ENCODE measurements around the gene KRT78. TPM values are rescaled to one million over a fixed set of nuclear protein-coding genes. Genes with fewer than 3 reads are reported as not detected.

KRT78 gene
- polyA plus RNA-seq, 2 of the 4 experiments (the other 2 are of a cell fraction), result 0.09 to 0.12 TPM

DNA sequence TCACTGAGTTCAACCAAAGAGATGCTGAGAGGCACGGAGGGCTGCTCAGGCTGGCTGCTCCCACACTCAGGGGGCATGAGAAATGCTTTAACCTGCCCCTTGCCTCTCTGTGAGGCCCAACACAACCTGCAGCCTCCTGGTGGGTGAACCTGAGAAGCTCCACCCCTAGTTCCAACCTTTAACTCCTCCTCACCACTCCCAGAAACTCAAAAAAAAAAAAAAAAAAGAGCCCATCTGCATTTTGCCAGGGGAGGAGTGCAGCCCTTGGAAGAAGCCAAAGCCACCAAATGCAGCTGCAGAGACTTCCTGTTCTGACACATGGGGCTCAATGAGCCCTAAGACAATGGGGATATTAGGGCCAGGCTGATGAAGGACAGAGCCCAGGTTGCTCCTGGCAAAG, 43.8 kb downstream of the KRT78 start:
- no peak for FAIRE-seq
- WGBS (ENCODE audit: missing lambda C conversion rate), result 91% methylated on average over 1 of the region's 1 CpG
- peak overlapping the region in 1 of 2 experiments; percentile 39; a peak in 1 of 6 replicates for H3K27ac ChIP-seq
- peak; percentile 27 to 35 for DNase-seq (ENCODE audit: low read depth in 1 of 2, low spot score in 1 of 2)
- H3K4me2 ChIP-seq, result no peak overlapping the region
- ATAC-seq, result peak in 1 of 2 experiments; percentile 26; a peak in 3 of 6 replicates
- no peak overlapping the region for H3K4me3 ChIP-seq
- TF ChIP-seq RFX5 (IDR thresholded peaks at IDR 0.05), result no peak
- TF ChIP-seq CHD4 (IDR thresholded peaks at IDR 0.05; ENCODE audit: borderline replicate concordance), result no peak
- TF ChIP-seq EHMT2 (IDR thresholded peaks at IDR 0.05; ENCODE audit: low read depth), result no peak
- TF ChIP-seq FOSL2 (IDR thresholded peaks at IDR 0.05), result no peak
- no peak for TF ChIP-seq FOSL2 (CRISPR knock-in tag; IDR thresholded peaks at IDR 0.05)
- no peak for TF ChIP-seq EHF (CRISPR knock-in tag; IDR thresholded peaks at IDR 0.05)
- TF ChIP-seq HOXB5 (CRISPR knock-in tag; IDR thresholded peaks at IDR 0.05), result no peak
- TF ChIP-seq PHF8 (IDR thresholded peaks at IDR 0.05; ENCODE audit: borderline replicate concordance, low read depth), result no peak
- no peak for TF ChIP-seq RNF2 (IDR thresholded peaks at IDR 0.05; ENCODE audit: borderline replicate concordance, low read depth)
- TF ChIP-seq, protein P1, sequence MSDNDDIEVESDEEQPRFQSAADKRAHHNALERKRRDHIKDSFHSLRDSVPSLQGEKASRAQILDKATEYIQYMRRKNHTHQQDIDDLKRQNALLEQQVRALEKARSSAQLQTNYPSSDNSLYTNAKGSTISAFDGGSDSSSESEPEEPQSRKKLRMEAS (IDR thresholded peaks at IDR 0.05), result no peak
- TF ChIP-seq, protein P2, sequence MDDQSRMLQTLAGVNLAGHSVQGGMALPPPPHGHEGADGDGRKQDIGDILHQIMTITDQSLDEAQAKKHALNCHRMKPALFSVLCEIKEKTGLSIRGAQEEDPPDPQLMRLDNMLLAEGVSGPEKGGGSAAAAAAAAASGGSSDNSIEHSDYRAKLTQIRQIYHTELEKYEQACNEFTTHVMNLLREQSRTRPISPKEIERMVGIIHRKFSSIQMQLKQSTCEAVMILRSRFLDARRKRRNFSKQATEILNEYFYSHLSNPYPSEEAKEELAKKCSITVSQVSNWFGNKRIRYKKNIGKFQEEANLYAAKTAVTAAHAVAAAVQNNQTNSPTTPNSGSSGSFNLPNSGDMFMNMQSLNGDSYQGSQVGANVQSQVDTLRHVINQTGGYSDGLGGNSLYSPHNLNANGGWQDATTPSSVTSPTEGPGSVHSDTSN (IDR thresholded peaks at IDR 0.05), result no peak
- TF ChIP-seq FOXS1 (CRISPR knock-in tag; IDR thresholded peaks at IDR 0.05), result no peak
- TF ChIP-seq NFE2L2 (conservative IDR thresholded peaks at IDR 0.05; ENCODE audit: low read length), result no peak
- TF ChIP-seq HOXB13 (CRISPR knock-in tag; IDR thresholded peaks at IDR 0.05; ENCODE audit: low read depth), result no peak
- TF ChIP-seq TFCP2L1 (CRISPR knock-in tag; IDR thresholded peaks at IDR 0.05), result no peak
- TF ChIP-seq RAD21 (conservative IDR thresholded peaks at IDR 0.05 in 1 of 2, IDR thresholded peaks at IDR 0.05 in 1 of 2), result no peak
- TF ChIP-seq MAZ (IDR thresholded peaks at IDR 0.05; ENCODE audit: borderline replicate concordance, low read depth, low read length), result no peak
- TF ChIP-seq CBX2 (IDR thresholded peaks at IDR 0.05; ENCODE audit: borderline replicate concordance, low read depth), result no peak
- TF ChIP-seq SMC3 (IDR thresholded peaks at IDR 0.05), result no peak
- no peak for TF ChIP-seq POLR2A (IDR thresholded peaks at IDR 0.05; ENCODE audit: low read length)
- no peaks in the 10 kb centered on the region for H3K9me3 ChIP-seq
- ChIA-PET CTCF (interaction anchor here (0.6 to 1.6 kb wide), 3 partner anchors 13 to 432 kb away, joined by 3 to 4 read pairs (median 4); no protein-coding TSS in a partner anchor), POLR2A (no interaction called here)
- peaks cover 43% of the 10 kb centered on the region for H3K4me1 ChIP-seq

DNA sequence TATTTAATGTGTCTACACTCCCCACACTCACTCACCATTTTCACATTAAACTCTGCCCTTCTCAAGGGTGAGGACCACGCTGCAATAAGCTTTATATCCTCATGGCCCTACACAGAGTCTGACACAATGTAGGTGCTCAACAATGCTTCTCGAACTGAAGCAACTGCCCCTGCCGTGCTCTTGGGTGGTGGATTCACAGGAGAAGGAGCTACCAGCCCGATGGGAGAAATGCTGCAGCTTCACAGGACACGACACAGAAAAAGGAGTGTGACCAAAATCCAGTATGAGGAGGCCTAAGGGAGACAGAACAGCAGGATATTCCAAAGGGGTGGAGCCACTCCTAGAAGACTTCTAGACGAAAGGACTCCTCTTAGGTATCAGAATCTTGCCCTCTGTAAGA, 46.4 kb downstream of the KRT78 start:
- Histone ChIP-seq H3K27ac (peak overlapping the region; percentile 88 to 89), H3K9me3 (no peaks in the 10 kb centered on the region), H3K4me3 (no peak overlapping the region), H3K4me2 (peak overlapping the region; percentile 54; the same call in 2 of the 3 replicates), H3K4me1 (peaks cover 69% of the 10 kb centered on the region)
- no peak for DNase-seq (ENCODE audit: low read depth in 1 of 2, low spot score in 1 of 2)
- no peak for ATAC-seq
- TF ChIP-seq, protein P1 (IDR thresholded peaks at IDR 0.05), result no peak
- TF ChIP-seq HDAC2 (IDR thresholded peaks at IDR 0.05) (no peak), RFX5 (IDR thresholded peaks at IDR 0.05) (no peak), RAD21 (conservative IDR thresholded peaks at IDR 0.05 in 1 of 2, IDR thresholded peaks at IDR 0.05 in 1 of 2) (no peak), ESRRA (IDR thresholded peaks at IDR 0.05; ENCODE audit: borderline replicate concordance, low read length) (no peak), NPAS2 (CRISPR knock-in tag; IDR thresholded peaks at IDR 0.05; ENCODE audit: borderline replicate concordance) (no peak), GATA3 (IDR thresholded peaks at IDR 0.05; ENCODE audit: borderline replicate concordance) (no peak), TFCP2L1 (CRISPR knock-in tag; IDR thresholded peaks at IDR 0.05) (no peak), MAZ (IDR thresholded peaks at IDR 0.05; ENCODE audit: borderline replicate concordance, low read depth, low read length) (no peak)
- CTCF ChIA-PET, result interaction anchor here (0.7 to 2.5 kb wide), 5 partner anchors 10 to 430 kb away, joined by 3 to 9 read pairs (median 3); no protein-coding TSS in a partner anchor
- 79% methylated on average over 6 of the region's 6 CpGs for WGBS (ENCODE audit: missing lambda C conversion rate)
- FAIRE-seq, result no peak
- POLR2A ChIA-PET, result no interaction called here

DNA sequence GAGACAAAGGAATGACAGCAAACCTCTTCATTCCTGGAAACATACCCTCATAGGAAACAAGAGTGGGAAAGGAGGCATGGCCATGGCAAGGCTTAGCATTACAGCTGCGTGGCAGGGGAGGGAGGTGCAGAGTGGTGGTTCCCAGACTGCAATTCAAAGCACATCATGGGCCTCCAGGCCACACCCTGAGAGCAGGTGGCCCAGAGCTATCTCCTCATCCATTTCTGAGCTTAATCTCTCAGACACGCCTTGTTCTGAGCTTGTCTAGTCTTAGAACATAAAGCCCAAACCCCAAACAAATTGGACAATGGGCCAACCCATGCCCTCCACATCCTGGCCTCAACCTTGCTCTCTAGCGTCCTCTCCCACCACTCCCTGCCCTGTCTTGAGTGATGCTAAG, 47.0 kb downstream of the KRT78 start:
- ChIA-PET CTCF (interaction anchor here (0.7 to 2.5 kb wide), 3 partner anchors 11 to 78 kb away, joined by 3 to 9 read pairs (median 4); no protein-coding TSS in a partner anchor), POLR2A (no interaction called here)
- Histone ChIP-seq H3K27ac (peak overlapping the region; percentile 88 to 89), H3K4me3 (no peak overlapping the region), H3K9me3 (no peaks in the 10 kb centered on the region), H3K4me2 (peak overlapping the region; percentile 54), H3K4me1 (peaks cover 76% of the 10 kb centered on the region)
- DNase-seq (ENCODE audit: low read depth in 1 of 2, low spot score in 1 of 2) (peak in 1 of 2 experiments; percentile 38), FAIRE-seq (no peak), ATAC-seq (peak; percentile 13 to 30; a peak in 4 of 6 replicates)
- TF ChIP-seq, protein P3, sequence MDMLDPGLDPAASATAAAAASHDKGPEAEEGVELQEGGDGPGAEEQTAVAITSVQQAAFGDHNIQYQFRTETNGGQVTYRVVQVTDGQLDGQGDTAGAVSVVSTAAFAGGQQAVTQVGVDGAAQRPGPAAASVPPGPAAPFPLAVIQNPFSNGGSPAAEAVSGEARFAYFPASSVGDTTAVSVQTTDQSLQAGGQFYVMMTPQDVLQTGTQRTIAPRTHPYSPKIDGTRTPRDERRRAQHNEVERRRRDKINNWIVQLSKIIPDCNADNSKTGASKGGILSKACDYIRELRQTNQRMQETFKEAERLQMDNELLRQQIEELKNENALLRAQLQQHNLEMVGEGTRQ (IDR thresholded peaks at IDR 0.05), result no peak
- WGBS (ENCODE audit: missing lambda C conversion rate), result 68% methylated on average over 3 of the region's 3 CpGs

Data from A549 (cell line).